ENCODE data around the gene MRPL27.

The MRPL27 gene

DNA sequence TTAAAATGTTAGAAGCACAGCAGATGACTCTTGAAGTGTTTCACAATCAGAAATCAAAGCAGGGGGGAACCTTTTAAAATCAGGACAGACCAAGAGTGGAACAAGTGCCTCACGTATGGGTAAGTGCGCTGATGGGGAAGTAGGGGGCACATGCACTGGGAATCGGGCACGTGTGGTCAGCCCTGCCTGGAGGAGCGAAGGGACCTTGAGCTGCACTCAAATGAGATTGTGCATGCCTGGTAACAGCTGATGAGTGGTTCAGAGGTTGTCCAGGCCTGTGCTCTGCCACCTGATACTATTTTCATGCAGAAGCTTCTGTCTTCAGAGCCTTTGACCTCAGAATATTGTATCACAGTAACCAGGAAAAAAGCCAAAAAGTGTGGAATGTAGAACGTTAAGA, 40.8 kb downstream of the MRPL27 start:
- Histone ChIP-seq H3K36me3 (ENCODE audit: insufficient read depth) (no peaks in the 10 kb centered on the region), H3K79me2 (ENCODE audit: insufficient read depth, low read depth) (no peaks in the 10 kb centered on the region), H3K27me3 (ENCODE audit: insufficient read depth, low read depth) (no peaks in the 10 kb centered on the region), H2AFZ (ENCODE audit: low read depth) (no peak overlapping the region), H3K4me3 (IDR thresholded peaks at IDR 0.05; ENCODE audit: insufficient read depth, low read depth, low read length) (no peak overlapping the region), H3K9ac (no peak overlapping the region), H3K4me1 (ENCODE audit: low read depth, poor library complexity, severe bottlenecking) (no peaks in the 10 kb centered on the region), H4K20me1 (ENCODE audit: insufficient read depth) (no peaks in the 10 kb centered on the region), H3K4me2 (no peak overlapping the region), H3K27ac (no peak overlapping the region)
- TF ChIP-seq, protein P1, sequence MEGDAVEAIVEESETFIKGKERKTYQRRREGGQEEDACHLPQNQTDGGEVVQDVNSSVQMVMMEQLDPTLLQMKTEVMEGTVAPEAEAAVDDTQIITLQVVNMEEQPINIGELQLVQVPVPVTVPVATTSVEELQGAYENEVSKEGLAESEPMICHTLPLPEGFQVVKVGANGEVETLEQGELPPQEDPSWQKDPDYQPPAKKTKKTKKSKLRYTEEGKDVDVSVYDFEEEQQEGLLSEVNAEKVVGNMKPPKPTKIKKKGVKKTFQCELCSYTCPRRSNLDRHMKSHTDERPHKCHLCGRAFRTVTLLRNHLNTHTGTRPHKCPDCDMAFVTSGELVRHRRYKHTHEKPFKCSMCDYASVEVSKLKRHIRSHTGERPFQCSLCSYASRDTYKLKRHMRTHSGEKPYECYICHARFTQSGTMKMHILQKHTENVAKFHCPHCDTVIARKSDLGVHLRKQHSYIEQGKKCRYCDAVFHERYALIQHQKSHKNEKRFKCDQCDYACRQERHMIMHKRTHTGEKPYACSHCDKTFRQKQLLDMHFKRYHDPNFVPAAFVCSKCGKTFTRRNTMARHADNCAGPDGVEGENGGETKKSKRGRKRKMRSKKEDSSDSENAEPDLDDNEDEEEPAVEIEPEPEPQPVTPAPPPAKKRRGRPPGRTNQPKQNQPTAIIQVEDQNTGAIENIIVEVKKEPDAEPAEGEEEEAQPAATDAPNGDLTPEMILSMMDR (conservative IDR thresholded peaks at IDR 0.05; ENCODE audit: low read depth, low read length) = no peak

DNA sequence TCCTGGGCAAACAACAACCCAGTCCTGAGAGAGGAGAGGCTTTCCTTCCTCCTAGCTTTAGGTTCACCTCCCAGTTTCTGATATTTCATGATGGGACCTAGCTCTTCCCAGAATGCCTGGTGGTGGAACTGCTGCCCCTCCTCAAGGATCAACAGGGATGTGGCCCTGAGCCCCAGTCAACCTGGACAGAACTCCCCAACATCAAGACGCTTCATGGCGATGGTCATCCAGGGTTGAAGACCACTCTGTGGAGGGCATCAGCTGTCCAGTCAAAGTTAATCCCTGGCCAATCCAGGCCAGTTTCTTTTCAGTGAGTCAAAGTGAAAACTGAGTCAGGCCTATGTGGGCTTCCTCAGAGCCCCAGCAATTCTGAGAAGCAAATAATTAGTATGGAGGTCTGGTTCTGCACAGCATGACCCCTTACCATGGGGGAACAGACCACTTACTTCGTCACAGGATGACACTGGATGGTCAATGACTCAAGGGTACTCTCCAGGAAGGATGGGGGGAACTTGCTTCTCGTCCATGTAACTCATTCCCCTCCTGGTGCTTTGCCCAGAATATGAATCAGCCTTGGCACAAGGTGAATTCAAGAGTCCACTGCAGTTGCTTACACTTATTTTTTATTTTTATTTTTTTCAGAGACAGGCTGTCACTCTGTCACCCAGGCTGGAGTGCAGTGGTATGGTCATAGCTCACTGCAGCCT, 41.7 kb downstream of the MRPL27 start:
- Histone ChIP-seq H3K9ac (no peak overlapping the region), H3K4me2 (no peak overlapping the region), H3K4me1 (ENCODE audit: low read depth, poor library complexity, severe bottlenecking) (no peaks in the 10 kb centered on the region), H3K79me2 (ENCODE audit: insufficient read depth, low read depth) (no peaks in the 10 kb centered on the region), H3K36me3 (ENCODE audit: insufficient read depth) (no peaks in the 10 kb centered on the region), H4K20me1 (ENCODE audit: insufficient read depth) (no peaks in the 10 kb centered on the region), H3K4me3 (IDR thresholded peaks at IDR 0.05; ENCODE audit: insufficient read depth, low read depth, low read length) (no peak overlapping the region), H3K27ac (no peak overlapping the region), H3K27me3 (ENCODE audit: insufficient read depth, low read depth) (no peaks in the 10 kb centered on the region), H2AFZ (ENCODE audit: low read depth) (no peak overlapping the region)
- TF ChIP-seq, protein P1 (conservative IDR thresholded peaks at IDR 0.05; ENCODE audit: low read depth, low read length) = no peak

DNA sequence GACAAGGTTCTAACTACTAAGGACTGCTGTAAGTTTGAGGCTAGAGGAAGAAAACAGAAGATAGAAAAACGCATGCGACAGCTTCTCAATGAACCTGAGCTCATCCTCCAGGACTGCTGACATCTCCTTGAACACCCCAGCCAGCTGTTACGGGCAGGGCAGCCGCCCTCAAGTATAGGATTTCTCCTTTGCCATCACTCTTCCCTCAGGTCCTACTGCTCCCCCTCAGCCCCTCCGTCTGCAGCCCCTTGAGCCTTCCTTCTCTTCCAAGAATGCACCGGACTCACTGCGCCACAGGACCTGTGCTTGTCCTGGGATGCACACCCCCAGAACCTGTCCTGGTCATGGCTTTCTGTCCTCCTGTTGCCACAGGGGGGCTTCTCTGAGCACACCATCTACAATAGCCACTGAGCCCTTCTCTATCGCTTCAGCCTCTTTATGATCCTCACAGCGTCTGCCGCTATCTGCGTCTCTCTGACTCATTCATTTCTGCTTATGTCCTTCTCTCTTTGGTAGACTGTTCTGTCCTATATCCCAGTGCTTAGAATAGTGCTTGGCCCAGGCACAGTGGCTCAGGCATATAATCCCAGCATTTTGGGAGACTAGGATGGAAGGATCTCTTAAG, 42.7 kb downstream of the MRPL27 start:
- Histone ChIP-seq H3K36me3 (ENCODE audit: insufficient read depth) (no peaks in the 10 kb centered on the region), H3K27me3 (ENCODE audit: insufficient read depth, low read depth) (no peaks in the 10 kb centered on the region), H3K4me3 (IDR thresholded peaks at IDR 0.05; ENCODE audit: insufficient read depth, low read depth, low read length) (no peak overlapping the region), H3K79me2 (ENCODE audit: insufficient read depth, low read depth) (no peaks in the 10 kb centered on the region), H3K4me2 (no peak overlapping the region), H3K27ac (no peak overlapping the region), H4K20me1 (ENCODE audit: insufficient read depth) (no peaks in the 10 kb centered on the region), H3K9ac (no peak overlapping the region), H2AFZ (ENCODE audit: low read depth) (no peak overlapping the region), H3K4me1 (ENCODE audit: low read depth, poor library complexity, severe bottlenecking) (no peaks in the 10 kb centered on the region)
- TF ChIP-seq, protein P1 (conservative IDR thresholded peaks at IDR 0.05; ENCODE audit: low read depth, low read length) = no peak

DNA sequence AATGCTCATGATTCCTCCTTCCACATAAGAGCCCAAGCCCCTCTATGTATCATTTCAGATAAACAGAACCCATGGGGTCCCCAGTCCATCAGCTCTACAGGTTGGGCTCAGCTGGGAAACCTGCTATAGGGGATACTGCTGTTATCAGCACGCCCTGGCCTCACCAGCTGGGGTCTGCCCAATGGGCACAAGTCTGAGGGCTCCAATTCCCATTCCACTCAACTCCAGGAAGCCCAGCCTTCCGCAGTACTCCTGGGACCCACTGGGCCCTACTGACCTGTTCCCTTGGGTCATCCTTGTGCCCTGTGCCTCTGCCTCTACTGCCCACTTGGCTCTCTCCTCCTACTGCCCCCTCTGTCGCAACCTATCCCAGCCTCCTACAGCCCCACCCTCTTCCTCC, 43.3 kb downstream of the MRPL27 start:
- no peak overlapping the region for H3K4me2 ChIP-seq
- no peaks in the 10 kb centered on the region for H3K4me1 ChIP-seq (ENCODE audit: low read depth, poor library complexity, severe bottlenecking)
- H3K4me3 ChIP-seq (IDR thresholded peaks at IDR 0.05; ENCODE audit: insufficient read depth, low read depth, low read length) = no peak overlapping the region

More for the DNA sequence above, 43.3 kb downstream of the MRPL27 start:
- no peaks in the 10 kb centered on the region for H3K79me2 ChIP-seq (ENCODE audit: insufficient read depth, low read depth)
- no peak overlapping the region for H2AFZ ChIP-seq (ENCODE audit: low read depth)
- no peak overlapping the region for H3K27ac ChIP-seq
- TF ChIP-seq, protein P1 (conservative IDR thresholded peaks at IDR 0.05; ENCODE audit: low read depth, low read length) = no peak
- H3K36me3 ChIP-seq (ENCODE audit: insufficient read depth) = no peaks in the 10 kb centered on the region
- no peak overlapping the region for H3K9ac ChIP-seq
- H3K27me3 ChIP-seq (ENCODE audit: insufficient read depth, low read depth) = no peaks in the 10 kb centered on the region
- H4K20me1 ChIP-seq (ENCODE audit: insufficient read depth) = no peaks in the 10 kb centered on the region

Measured in KMS-11 (cell line).